NCI-H128 (cell line): ENCODE measurements around the gene TMEM11.
"Not testable (repeated sequence)": the region's sequence is repeated elsewhere in the genome, so short reads cannot be mapped to it uniquely, and the experiment has no call there.

ENCODE experiments used
- DNase-seq: peaks from one replicate; lab custom pipeline; 2025; ENCODE audit not compliant: unreplicated experiment; lab: John Stamatoyannopoulos, UW

Gene TMEM11

GRCh38 chr17:21212826-21213637 lies 929 bp downstream of the TMEM11 start:
- DNase-seq, result no peak

- DNase-seq, result no peak
Observed at GRCh38 chr17:21211825-21212479, 2.0 kb downstream of the TMEM11 start.

- no peak for DNase-seq
Observed at GRCh38 chr17:21210411-21211076, 3.4 kb downstream of the TMEM11 start.

- DNase-seq, result no peak
Observed at GRCh38 chr17:21209511-21210175, 4.3 kb downstream of the TMEM11 start.

GRCh38 chr17:21208352-21208751 lies 5.6 kb downstream of the TMEM11 start:
- no peak for DNase-seq

- DNase-seq, result no peak
Observed at GRCh38 chr17:21204935-21205334, 9.0 kb downstream of the TMEM11 start.

- DNase-seq, result no peak
Observed at GRCh38 chr17:21202512-21202911, 11.4 kb downstream of the TMEM11 start.

GRCh38 chr17:21201874-21202273 lies 12.1 kb downstream of the TMEM11 start:
- DNase-seq, result no peak

- DNase-seq, result no peak
Observed at GRCh38 chr17:21201298-21201595, 12.7 kb downstream of the TMEM11 start.

GRCh38 chr17:21200590-21201297 lies 13.2 kb downstream of the TMEM11 start:
- DNase-seq, result no peak

GRCh38 chr17:21199856-21200255 lies 14.1 kb downstream of the TMEM11 start:
- DNase-seq, result no peak

GRCh38 chr17:21199311-21199710 lies 14.7 kb downstream of the TMEM11 start:
- DNase-seq, result no peak

- no peak for DNase-seq
Observed at GRCh38 chr17:21198411-21198810, 15.6 kb downstream of the TMEM11 start.

- no peak for DNase-seq
Observed at GRCh38 chr17:21196126-21196525, 17.8 kb downstream of the TMEM11 start.

- no peak for DNase-seq
Observed at GRCh38 chr17:21194703-21195102, 19.3 kb downstream of the TMEM11 start.

GRCh38 chr17:21194226-21194625 lies 19.7 kb downstream of the TMEM11 start:
- no peak for DNase-seq

- no peak for DNase-seq
Observed at GRCh38 chr17:21193031-21193430, 20.9 kb downstream of the TMEM11 start.

GRCh38 chr17:21192414-21192813 lies 21.5 kb downstream of the TMEM11 start:
- not testable (repeated sequence) for DNase-seq

GRCh38 chr17:21191698-21192097 lies 22.3 kb downstream of the TMEM11 start:
- no peak for DNase-seq

GRCh38 chr17:21190078-21190477 lies 23.9 kb downstream of the TMEM11 start:
- no peak for DNase-seq

GRCh38 chr17:21189361-21189760 lies 24.6 kb downstream of the TMEM11 start:
- no peak for DNase-seq
